Measurements from ENCODE around the gene NRCAM.
"Not testable (repeated sequence)": the region's sequence is repeated elsewhere in the genome, so short reads cannot be mapped to it uniquely, and the experiment has no call there.

Gene NRCAM

DNA sequence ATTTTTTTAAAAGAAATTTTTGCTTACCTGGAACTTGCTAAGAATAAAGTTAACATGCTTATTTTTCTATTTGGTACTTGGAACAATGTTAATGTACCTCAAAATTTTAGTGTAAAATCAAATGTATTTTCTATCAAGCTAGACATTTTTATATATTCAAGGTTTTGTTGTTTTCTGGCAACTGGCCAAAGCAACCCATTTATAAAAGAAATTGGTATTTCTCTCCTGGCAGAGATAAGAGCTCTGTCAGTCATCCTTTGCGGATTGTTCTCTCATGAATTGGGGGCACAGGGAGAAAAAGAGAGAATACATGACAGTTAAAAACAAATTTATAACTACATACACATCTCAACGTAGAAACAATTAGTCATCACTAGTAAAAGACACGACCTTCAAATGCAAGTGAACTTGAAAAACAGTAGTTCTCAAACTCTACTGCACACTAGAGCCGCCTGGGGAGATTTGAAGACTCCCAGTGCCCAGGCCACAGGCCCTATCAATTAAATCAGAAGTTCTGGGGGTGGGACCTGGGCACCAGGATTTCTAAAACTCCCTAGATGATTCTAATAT lies 173.7 kb downstream of the NRCAM start:
- no peak for DNase-seq (ENCODE audit: low read depth, low spot score)

- no peak for DNase-seq (ENCODE audit: low read depth, low spot score)
Observed at GRCh38 chr7:108280136-108280535, 176.1 kb downstream of the NRCAM start.

GRCh38 chr7:108278776-108279175 lies 177.5 kb downstream of the NRCAM start:
- DNase-seq (ENCODE audit: low read depth, low spot score), result no peak

DNA sequence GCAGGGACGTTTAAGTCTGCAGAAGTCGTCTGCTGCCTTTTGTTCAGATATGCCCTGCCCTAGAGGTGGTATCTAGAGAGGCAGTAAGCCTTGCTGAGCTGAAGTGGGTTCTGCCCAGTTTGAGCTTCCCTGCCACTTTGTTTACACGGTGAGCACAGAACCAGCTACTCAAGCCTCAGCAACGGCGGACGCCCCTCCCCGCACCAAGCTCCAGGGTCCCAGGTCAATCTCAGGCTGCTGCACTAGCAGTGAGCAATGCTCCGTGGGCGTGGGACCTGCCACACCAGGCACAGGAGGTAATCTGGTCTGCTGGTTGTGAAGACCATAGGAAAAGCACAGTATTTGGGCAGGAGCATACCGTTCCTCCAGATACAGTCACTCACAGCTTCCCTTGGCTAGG lies 178.0 kb downstream of the NRCAM start:
- DNase-seq (ENCODE audit: low read depth, low spot score), result no peak

DNA sequence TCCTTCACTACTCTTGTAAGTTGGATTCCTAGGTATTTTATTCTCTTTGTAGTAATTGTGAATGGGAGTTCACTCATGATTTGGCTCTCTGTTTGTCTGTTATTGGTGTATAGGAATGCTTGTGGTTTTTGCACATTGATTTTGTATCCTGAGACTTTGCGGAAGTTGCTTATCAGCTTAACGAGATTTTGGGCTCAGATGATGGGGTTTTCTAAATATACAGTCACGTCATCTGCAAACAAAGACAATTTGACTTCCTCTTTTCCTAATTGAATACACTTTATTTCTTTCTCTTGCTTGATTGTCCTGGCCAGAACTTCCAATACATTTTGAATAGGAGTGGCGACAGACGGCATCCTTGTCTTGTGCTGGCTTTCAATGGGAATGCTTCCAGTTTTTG lies 181.8 kb downstream of the NRCAM start:
- DNase-seq (ENCODE audit: low read depth, low spot score), result not testable (repeated sequence)

DNA sequence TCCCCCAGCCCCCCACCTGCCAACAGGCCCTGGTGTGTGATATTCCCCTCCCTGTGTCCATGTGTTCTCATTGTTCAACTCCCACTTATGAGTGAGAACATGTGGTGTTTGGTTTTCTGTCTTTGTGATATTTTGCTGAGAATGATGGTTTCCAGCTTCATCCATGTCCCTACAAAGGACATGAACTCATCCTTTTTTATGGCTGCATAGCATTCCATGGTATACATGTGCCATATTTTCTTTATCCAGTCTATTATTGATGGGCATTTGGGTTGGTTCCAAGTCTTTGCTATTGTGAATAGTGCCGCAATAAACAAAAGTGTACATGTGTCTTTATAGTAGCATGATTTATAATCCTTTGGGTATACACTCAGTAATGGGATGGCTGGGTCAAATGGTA lies 183.3 kb downstream of the NRCAM start:
- DNase-seq (ENCODE audit: low read depth, low spot score), result not testable (repeated sequence)

DNA sequence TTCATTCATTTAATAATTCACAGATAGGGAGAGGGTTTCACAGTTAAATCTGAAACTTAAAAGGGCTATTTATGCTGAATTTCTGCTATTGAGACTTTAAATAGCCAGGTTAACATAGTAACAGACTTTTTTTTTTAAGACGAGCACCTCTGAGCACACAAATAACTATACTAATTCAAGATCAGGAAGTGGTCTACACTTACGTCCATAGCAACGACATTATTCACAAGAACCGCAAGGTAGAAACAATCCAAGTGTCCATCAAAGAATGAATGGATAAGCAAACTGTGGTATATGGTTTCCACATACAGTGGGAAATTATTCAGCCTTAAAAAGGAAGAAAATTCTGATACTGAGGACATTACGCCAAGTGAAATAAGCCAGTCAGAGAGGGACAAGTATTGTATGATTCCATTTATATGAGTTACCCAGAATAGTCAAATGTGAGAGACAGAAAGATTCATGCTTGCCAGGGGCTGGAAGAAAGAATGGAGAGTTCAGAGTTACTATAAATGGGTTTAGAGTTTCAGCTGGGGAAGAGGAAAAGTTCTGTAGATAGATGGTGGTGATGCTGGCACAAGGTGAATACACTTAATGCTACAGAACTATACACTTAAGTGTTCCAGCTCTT lies 185.7 kb downstream of the NRCAM start:
- DNase-seq (ENCODE audit: low read depth, low spot score), result no peak

- DNase-seq (ENCODE audit: low read depth, low spot score), result no peak
Observed at GRCh38 chr7:108268200-108268820, 187.9 kb downstream of the NRCAM start.

DNA sequence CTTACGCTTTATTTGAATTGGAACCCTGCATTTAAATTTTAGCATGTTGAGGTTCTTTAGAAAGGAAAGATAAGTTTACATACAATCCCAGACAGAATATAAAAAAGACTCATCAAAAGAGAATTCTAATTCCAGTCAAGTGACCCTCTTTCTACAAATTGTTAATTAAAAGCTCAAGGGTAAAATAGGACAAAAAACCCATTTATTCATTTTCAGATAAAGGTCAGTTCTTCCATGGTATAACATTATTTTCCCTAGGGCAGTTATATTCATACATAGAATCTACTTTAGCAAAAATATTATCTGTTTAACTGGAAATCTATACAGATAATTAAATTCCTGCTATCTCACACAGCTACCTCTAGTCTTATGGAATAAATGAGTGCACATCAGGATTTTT lies 188.6 kb downstream of the NRCAM start:
- DNase-seq (ENCODE audit: low read depth, low spot score), result no peak

GRCh38 chr7:108266491-108266890 lies 189.7 kb downstream of the NRCAM start:
- DNase-seq (ENCODE audit: low read depth, low spot score), result no peak

DNA sequence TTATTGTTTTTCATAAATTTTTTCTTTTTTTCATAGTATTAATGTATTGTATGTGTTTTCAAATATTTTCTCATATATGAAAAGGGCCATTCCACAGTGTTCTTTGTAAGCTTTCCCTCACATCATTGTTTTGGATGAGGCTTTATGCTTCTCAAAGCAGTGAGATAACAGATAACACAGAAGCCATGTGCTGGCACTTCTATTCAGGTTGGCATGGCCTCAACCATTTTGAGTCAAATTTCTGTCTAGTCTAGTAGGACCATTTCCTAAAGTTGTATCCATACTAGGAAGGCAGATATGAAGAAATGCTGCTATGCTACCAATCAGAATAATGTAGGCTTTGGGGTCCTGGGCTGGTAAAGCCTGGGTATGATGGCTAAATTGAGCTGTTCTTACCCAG lies 190.2 kb downstream of the NRCAM start:
- DNase-seq (ENCODE audit: low read depth, low spot score), result no peak

- no peak for DNase-seq (ENCODE audit: low read depth, low spot score)
Observed at GRCh38 chr7:108265007-108265406, 191.2 kb downstream of the NRCAM start.

DNA sequence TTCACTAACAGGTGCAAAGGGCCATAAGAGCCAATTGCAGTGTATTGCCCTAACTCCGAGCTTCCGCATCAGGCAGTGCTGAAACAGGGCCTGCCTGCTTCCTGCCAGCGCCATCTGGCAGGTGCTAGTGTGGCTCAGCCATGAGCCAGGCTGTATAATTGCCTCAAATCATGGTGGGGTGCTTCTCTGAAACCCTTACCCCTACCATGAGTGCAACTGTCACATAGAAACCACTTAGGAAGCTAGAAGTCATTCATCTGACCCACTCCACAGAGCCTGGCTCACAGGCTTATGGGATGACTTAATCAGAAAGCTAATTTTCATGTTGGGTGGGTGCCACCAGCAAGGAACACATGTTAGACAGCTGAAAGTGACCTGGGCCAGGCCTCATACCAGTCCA lies 192.8 kb downstream of the NRCAM start:
- DNase-seq (ENCODE audit: low read depth, low spot score), result no peak

GRCh38 chr7:108261560-108262255 lies 194.5 kb downstream of the NRCAM start:
- DNase-seq (ENCODE audit: low read depth, low spot score), result no peak

DNA sequence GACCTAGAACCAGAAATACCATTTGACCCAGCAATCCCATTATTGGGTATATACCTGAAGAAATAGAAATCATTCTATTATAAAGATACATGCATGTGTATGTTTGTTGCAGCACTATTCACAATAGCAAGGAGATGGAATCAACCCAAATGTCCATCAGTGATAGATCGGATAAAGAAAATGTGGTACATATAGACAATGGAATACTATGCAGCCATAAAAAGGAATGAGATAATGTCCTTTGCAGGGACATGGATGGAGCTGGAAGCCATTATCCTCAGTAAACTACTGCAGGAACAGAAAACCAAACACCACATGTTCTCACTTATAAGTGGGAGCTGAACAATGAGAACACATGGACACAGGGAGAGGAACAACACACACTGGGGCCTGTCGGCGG lies 196.8 kb downstream of the NRCAM start:
- not testable (repeated sequence) for DNase-seq (ENCODE audit: low read depth, low spot score)

GRCh38 chr7:108257954-108258353 lies 198.3 kb downstream of the NRCAM start:
- DNase-seq (ENCODE audit: low read depth, low spot score), result no peak

DNA sequence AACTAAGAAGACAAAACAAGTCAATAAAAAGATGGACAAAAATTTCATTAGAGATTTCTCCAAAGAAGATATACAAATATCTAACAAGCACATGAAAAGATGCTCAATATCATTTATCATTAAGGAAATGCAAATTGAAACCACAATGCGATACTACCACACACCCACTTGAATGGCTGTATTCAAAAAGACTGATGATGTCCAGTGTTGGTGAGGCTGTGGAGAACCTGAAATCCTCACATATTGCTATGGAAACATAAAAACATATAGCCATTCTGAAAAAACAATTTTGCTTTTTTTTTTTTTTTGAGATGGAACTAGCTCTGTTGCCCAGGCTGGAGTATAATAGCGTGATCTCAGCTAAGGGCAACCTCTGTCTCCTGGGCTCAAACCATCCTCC lies 202.0 kb downstream of the NRCAM start:
- no peak for DNase-seq (ENCODE audit: low read depth, low spot score)

GRCh38 chr7:108253275-108254044 lies 202.8 kb downstream of the NRCAM start:
- no peak for DNase-seq (ENCODE audit: low read depth, low spot score)

GRCh38 chr7:108252177-108252576 lies 204.1 kb downstream of the NRCAM start:
- no peak for DNase-seq (ENCODE audit: low read depth, low spot score)

GRCh38 chr7:108251700-108252099 lies 204.5 kb downstream of the NRCAM start:
- DNase-seq (ENCODE audit: low read depth, low spot score), result no peak

- no peak for DNase-seq (ENCODE audit: low read depth, low spot score)
Observed at GRCh38 chr7:108249453-108249852, 206.8 kb downstream of the NRCAM start.

DNA sequence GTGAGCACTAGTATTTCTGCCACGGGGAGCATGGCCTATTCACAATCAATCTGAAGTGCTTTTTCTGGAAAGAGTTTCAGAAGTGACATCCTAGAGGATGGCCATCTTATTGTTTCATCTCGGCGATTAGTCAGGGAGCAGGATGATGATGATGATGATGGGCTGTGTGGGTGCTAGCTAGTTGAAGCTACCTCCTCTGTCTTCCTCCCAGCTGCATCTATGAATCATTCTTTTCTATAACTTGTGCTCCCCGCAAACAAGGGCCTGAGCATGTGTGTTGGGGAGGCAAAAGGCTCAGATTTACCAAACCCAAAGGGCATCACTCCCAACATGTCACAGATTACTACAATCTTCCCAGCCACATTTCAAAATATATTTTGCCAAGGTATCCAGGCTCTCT lies 207.4 kb downstream of the NRCAM start:
- DNase-seq (ENCODE audit: low read depth, low spot score), result no peak
